Smooth muscle cell (in vitro differentiated cells): ENCODE measurements around the gene DMD. TPM values are rescaled to one million over a fixed set of nuclear protein-coding genes. Genes with fewer than 3 reads are reported as not detected.

Experiments
- DNase-seq: peaks from one replicate; lab custom pipeline; 2025; ENCODE audit not compliant: unreplicated experiment; lab: John Stamatoyannopoulos, UW
- H2AFZ ChIP-seq: fragments of 200-600 bp; sonication (generic); 2 replicates; pipeline ENCODE4 v1.6.0; 2016; ENCODE audit warnings: antibody characterized with exemption, low read depth, mild to moderate bottlenecking
- H3F3A ChIP-seq: fragments of 200-600 bp; sonication (generic); 2 replicates; pipeline ENCODE4 v1.6.0; 2017; ENCODE audit warnings: antibody characterized with exemption, low read depth
- H3K27ac ChIP-seq: fragments of 200-600 bp; sonication (generic); 2 replicates; pipeline ENCODE4 v1.5.1; 2016; ENCODE audit warnings: low read depth, mild to moderate bottlenecking
- H3K27me3 ChIP-seq: fragments of 200-600 bp; sonication (generic); 2 replicates; pipeline ENCODE4 v1.6.1; 2016; ENCODE audit warnings: low read depth, mild to moderate bottlenecking
- H3K36me3 ChIP-seq: fragments of 200-600 bp; sonication (generic); 2 replicates; pipeline ENCODE4 v1.5.1; 2016; ENCODE audit warnings: low read depth
- H3K4me1 ChIP-seq: fragments of 200-600 bp; sonication (generic); 2 replicates; pipeline ENCODE4 v1.5.1; 2016; ENCODE audit warnings: low read depth
- H3K4me2 ChIP-seq: fragments of 200-600 bp; sonication (generic); 2 replicates; pipeline ENCODE4 v1.6.0; 2016; ENCODE audit warnings: mild to moderate bottlenecking
- H3K4me3 ChIP-seq: fragments of 200-600 bp; sonication (generic); 2 replicates; pipeline ENCODE4 v1.5.1; 2016; ENCODE audit warnings: mild to moderate bottlenecking
- H3K79me2 ChIP-seq: fragments of 200-600 bp; sonication (generic); 2 replicates; pipeline ENCODE4 v1.6.0; 2016; ENCODE audit warnings: low read depth, mild to moderate bottlenecking
- H3K9ac ChIP-seq: fragments of 200-600 bp; sonication (generic); 2 replicates; pipeline ENCODE4 v1.6.0; 2016; ENCODE audit warnings: low read depth
- H3K9me3 ChIP-seq: fragments of 200-600 bp; sonication (generic); replicated peaks from 2 replicates; pipeline ENCODE4 v1.5.1; 2016; ENCODE audit warnings: low read depth
- H4K20me1 ChIP-seq: fragments of 200-600 bp; sonication (generic); 2 replicates; pipeline ENCODE4 v1.6.0; 2016; ENCODE audit warnings: low read depth
- WGBS: methylation state at CpG from one replicate; pipeline ENCODE4 v1.1.7; 2016; ENCODE audit warnings: low lambda C conversion rate; 5-methylcytosine and 5-hydroxymethylcytosine counted together
- polyA plus RNA-seq: library from polyadenylated mRNA; unstranded; fragments of >200 nt; fragmentation: Nextera tagmentation; extraction: Ambion mirVana; gene quantifications from 2 replicates; pipeline ENCODE4 v1.2.1, GENCODE V29; 2016
- total RNA-seq: library from RNA; depleted of rRNA; stranded (reverse); fragments of >200 nt; gene quantifications from 2 replicates; pipeline ENCODE4 v1.2.3, GENCODE V29; 2014
- TF ChIP-seq, protein P1 (sequence below): fragments of 200-600 bp; sonication (generic); IDR thresholded peaks from 2 replicates; pipeline ENCODE4 v1.5.1; 2017; ENCODE audit warnings: borderline replicate concordance, mild to moderate bottlenecking, antibody characterized with exemption; ENCODE audit not compliant: insufficient read depth, poor library complexity, severe bottlenecking

DMD gene
- total and polyA plus RNA-seq, 2 experiments from 2014 or later = 12.3 to 12.6 TPM

- Histone ChIP-seq H3K36me3 (no peaks in the 10 kb centered on the region), H2AFZ (no peak overlapping the region), H3K27ac (no peak overlapping the region), H3K4me2 (no peak overlapping the region), H3K4me1 (no peaks in the 10 kb centered on the region), H3K79me2 (no peaks in the 10 kb centered on the region), H3K4me3 (no peak overlapping the region), H3K27me3 (no peaks in the 10 kb centered on the region), H3K9me3 (no peaks in the 10 kb centered on the region), H4K20me1 (no peaks in the 10 kb centered on the region), H3K9ac (no peak overlapping the region), H3F3A (no peaks in the 10 kb centered on the region)
- 68% methylated on average over 2 of the region's 2 CpGs for WGBS
- DNase-seq = no peak
- TF ChIP-seq, protein P1, sequence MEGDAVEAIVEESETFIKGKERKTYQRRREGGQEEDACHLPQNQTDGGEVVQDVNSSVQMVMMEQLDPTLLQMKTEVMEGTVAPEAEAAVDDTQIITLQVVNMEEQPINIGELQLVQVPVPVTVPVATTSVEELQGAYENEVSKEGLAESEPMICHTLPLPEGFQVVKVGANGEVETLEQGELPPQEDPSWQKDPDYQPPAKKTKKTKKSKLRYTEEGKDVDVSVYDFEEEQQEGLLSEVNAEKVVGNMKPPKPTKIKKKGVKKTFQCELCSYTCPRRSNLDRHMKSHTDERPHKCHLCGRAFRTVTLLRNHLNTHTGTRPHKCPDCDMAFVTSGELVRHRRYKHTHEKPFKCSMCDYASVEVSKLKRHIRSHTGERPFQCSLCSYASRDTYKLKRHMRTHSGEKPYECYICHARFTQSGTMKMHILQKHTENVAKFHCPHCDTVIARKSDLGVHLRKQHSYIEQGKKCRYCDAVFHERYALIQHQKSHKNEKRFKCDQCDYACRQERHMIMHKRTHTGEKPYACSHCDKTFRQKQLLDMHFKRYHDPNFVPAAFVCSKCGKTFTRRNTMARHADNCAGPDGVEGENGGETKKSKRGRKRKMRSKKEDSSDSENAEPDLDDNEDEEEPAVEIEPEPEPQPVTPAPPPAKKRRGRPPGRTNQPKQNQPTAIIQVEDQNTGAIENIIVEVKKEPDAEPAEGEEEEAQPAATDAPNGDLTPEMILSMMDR = no peak
These were observed 1322.3 kb downstream of the DMD start for GRCh38 chrX:31889088-31889487.

DNA sequence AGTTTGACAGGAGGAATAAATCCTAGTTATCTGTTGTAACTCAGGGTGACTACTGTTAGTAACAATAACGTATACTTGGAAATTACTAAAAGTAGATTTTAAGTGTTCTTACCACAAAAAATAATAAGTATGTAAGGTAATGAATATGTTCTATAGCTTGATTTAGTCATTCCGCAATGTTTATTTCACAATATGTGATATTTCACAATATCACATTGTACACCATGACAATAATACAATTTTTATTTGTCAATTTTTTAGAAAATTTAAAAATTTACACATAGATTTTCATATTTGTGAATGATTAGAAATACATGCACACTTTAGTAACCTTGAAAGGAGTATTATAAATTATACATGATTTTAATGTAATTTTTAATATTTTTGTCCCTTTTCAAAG lies 1326.8 kb downstream of the DMD start:
- 74% methylated on average over 2 of the region's 2 CpGs for WGBS
- Histone ChIP-seq H3K9ac (no peak overlapping the region), H3K4me3 (no peak overlapping the region), H3K79me2 (no peaks in the 10 kb centered on the region), H3K27ac (no peak overlapping the region), H3K9me3 (no peaks in the 10 kb centered on the region), H3K27me3 (no peaks in the 10 kb centered on the region), H2AFZ (no peak overlapping the region), H4K20me1 (no peaks in the 10 kb centered on the region), H3F3A (no peaks in the 10 kb centered on the region), H3K36me3 (no peaks in the 10 kb centered on the region), H3K4me1 (no peaks in the 10 kb centered on the region), H3K4me2 (no peak overlapping the region)
- DNase-seq = no peak
- TF ChIP-seq, protein P1 = no peak

GRCh38 chrX:31872007-31872406 lies 1339.3 kb downstream of the DMD start:
- no peaks in the 10 kb centered on the region for H3F3A ChIP-seq
- no peak overlapping the region for H3K9ac ChIP-seq
- no peak overlapping the region for H3K4me3 ChIP-seq
- H3K79me2 ChIP-seq = no peaks in the 10 kb centered on the region
- H3K4me1 ChIP-seq = peaks cover 11% of the 10 kb centered on the region
- H3K27ac ChIP-seq = no peak overlapping the region
- no peaks in the 10 kb centered on the region for H4K20me1 ChIP-seq
- H3K9me3 ChIP-seq = no peaks in the 10 kb centered on the region
- H2AFZ ChIP-seq = no peak overlapping the region
- TF ChIP-seq, protein P1 = no peak
- H3K36me3 ChIP-seq = no peaks in the 10 kb centered on the region
- WGBS = 49% methylated on average over 2 of the region's 2 CpGs
- no peak for DNase-seq
- H3K4me2 ChIP-seq = no peak overlapping the region
- H3K27me3 ChIP-seq = no peaks in the 10 kb centered on the region

- TF ChIP-seq, protein P1 = no peak
These were observed 1341.1 kb downstream of the DMD start for GRCh38 chrX:31870267-31870666.

More at GRCh38 chrX:31870267-31870666, 1341.1 kb downstream of the DMD start:
- no peak overlapping the region for H2AFZ ChIP-seq
- no peak overlapping the region for H3K4me2 ChIP-seq
- H3K9ac ChIP-seq = no peak overlapping the region
- no peaks in the 10 kb centered on the region for H4K20me1 ChIP-seq
- no peaks in the 10 kb centered on the region for H3F3A ChIP-seq
- H3K36me3 ChIP-seq = no peaks in the 10 kb centered on the region
- no peaks in the 10 kb centered on the region for H3K79me2 ChIP-seq
- H3K9me3 ChIP-seq = no peaks in the 10 kb centered on the region
- H3K4me1 ChIP-seq = peaks cover 11% of the 10 kb centered on the region
- H3K27me3 ChIP-seq = no peaks in the 10 kb centered on the region
- H3K4me3 ChIP-seq = no peak overlapping the region
- no peak overlapping the region for H3K27ac ChIP-seq
- no peak for DNase-seq
